Neural progenitor cell (in vitro differentiated cells): Measurements from ENCODE around the gene BOC.

Experiments
- EZH2 ChIP-seq: fragments of 200-600 bp; sonication (generic); IDR thresholded peaks from 2 replicates; pipeline ENCODE4 v1.6.1; 2017; ENCODE audit warnings: antibody characterized with exemption, mild to moderate bottlenecking, moderate library complexity
- EZH2phosphoT487 ChIP-seq: fragments of 200-600 bp; sonication (generic); IDR thresholded peaks from 2 replicates; pipeline ENCODE4 v1.6.1; 2017; ENCODE audit warnings: antibody characterized with exemption
- TF ChIP-seq, protein P1 (sequence below): fragments of 200-600 bp; sonication (generic); IDR thresholded peaks from 2 replicates; pipeline ENCODE4 v1.5.1; 2017; ENCODE audit warnings: antibody characterized with exemption, mild to moderate bottlenecking

DNA sequence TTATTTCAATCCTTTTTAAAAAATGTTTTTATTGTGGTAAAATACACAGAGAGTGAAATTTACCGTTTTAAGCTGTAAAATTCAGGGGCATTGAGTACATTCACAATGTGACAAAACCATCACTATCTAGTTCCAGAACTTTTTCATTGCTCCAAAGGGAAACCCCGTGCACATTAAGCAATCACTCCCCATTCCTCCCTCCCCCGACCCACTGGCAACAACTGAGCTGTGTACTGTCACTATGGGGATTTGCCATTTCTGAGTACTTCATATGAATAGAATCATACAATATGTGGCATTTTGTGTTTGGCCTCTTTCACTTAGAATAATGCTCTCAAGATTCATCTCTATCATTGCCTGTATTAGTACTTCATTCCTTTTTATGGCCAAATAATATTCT is 45.5 kb upstream of the BOC start:
- TF ChIP-seq, protein P1, sequence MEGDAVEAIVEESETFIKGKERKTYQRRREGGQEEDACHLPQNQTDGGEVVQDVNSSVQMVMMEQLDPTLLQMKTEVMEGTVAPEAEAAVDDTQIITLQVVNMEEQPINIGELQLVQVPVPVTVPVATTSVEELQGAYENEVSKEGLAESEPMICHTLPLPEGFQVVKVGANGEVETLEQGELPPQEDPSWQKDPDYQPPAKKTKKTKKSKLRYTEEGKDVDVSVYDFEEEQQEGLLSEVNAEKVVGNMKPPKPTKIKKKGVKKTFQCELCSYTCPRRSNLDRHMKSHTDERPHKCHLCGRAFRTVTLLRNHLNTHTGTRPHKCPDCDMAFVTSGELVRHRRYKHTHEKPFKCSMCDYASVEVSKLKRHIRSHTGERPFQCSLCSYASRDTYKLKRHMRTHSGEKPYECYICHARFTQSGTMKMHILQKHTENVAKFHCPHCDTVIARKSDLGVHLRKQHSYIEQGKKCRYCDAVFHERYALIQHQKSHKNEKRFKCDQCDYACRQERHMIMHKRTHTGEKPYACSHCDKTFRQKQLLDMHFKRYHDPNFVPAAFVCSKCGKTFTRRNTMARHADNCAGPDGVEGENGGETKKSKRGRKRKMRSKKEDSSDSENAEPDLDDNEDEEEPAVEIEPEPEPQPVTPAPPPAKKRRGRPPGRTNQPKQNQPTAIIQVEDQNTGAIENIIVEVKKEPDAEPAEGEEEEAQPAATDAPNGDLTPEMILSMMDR: no peak
- no peak for TF ChIP-seq EZH2
- TF ChIP-seq EZH2phosphoT487: no peak
